ENCODE data around the gene PAX2.

GRCh38 chr10:100713859-100714565 is 31.4 kb upstream of the PAX2 start:
- TF ChIP-seq CTCF (IDR thresholded peaks at IDR 0.05; ENCODE audit: insufficient read depth, low read length) (no peak), POLR2AphosphoS5 (IDR thresholded peaks at IDR 0.05; ENCODE audit: low read depth) (no peak)
